SK-N-SH (cell line): ENCODE results near the gene TSPAN13. TPM values are rescaled to one million over a fixed set of nuclear protein-coding genes. Genes with fewer than 3 reads are reported as not detected.

Experiments
- CTCF ChIA-PET: fragments of 300-600, 350-600 bp; formaldehyde crosslinking; extraction: SDS; loops from one replicate; lab custom pipeline; 2021; lab: Yijun Ruan, JAX
- POLR2A ChIA-PET: fragments of 350-600 bp; sonication (Branson Sonifier 250); formaldehyde crosslinking; extraction: SDS; loops from one replicate; lab custom pipeline; 2020; ENCODE audit warnings: antibody characterized with exemption, inconsistent platforms; lab: Yijun Ruan, JAX
- DNase-seq: peaks from one replicate; pipeline ENCODE4 v3.0.0; 2012
- H2AFZ ChIP-seq: fragments of 200-600 bp; sonication (generic); 2 replicates; pipeline ENCODE4 v1.8.1; 2016; ENCODE audit warnings: antibody characterized with exemption, mild to moderate bottlenecking, low read depth
- H3F3A ChIP-seq: fragments of 200-600 bp; sonication (generic); replicated peaks from 2 replicates; pipeline ENCODE3; 2016; ENCODE audit warnings: antibody characterized with exemption, mild to moderate bottlenecking; ENCODE audit not compliant: insufficient read depth
- H3K27ac ChIP-seq, 2 experiments: fragments of 200-500 bp in 1 of 2; fragments of 200-600 bp in 1 of 2; sonication (Bioruptor generic) in 1 of 2; sonication (generic), shearing (Covaris generic) in 1 of 2; 2 replicates each; pipeline versions ENCODE4 v1.5.1 to v1.6.1; 2014 to 2016; ENCODE audit warnings: low read depth in 2 of 2, inconsistent platforms in 1 of 2, low read length in 1 of 2, mild to moderate bottlenecking in 1 of 2, mixed read lengths in 1 of 2
- H3K27me3 ChIP-seq: fragments of 200-600 bp; sonication (generic), shearing (Covaris generic); 2 replicates; pipeline ENCODE4 v1.6.1; 2016; ENCODE audit warnings: mixed run types; ENCODE audit not compliant: insufficient read depth
- H3K36me3 ChIP-seq, 2 experiments: fragments of 200-500 bp in 1 of 2; fragments of 200-600 bp in 1 of 2; sonication (Bioruptor generic) in 1 of 2; sonication (generic) in 1 of 2; replicated peaks in 1 of 2; 2 replicates each; pipeline versions ENCODE3 to v1.5.1; 2014 to 2016; ENCODE audit warnings: low read length in 1 of 2, mild to moderate bottlenecking in 1 of 2; ENCODE audit not compliant: insufficient read depth in 2 of 2, control insufficient read depth in 1 of 2
- H3K4me1 ChIP-seq, 2 experiments: fragments of 200-500 bp in 1 of 2; fragments of 200-600 bp in 1 of 2; sonication (Bioruptor generic) in 1 of 2; sonication (generic), shearing (Covaris generic) in 1 of 2; 2 replicates each; pipeline versions ENCODE4 v1.5.1 to v1.6.1; 2014 to 2016; ENCODE audit warnings: low read depth in 1 of 2, low read length in 1 of 2, mixed run types in 1 of 2; ENCODE audit not compliant: insufficient read depth in 2 of 2, control insufficient read depth in 1 of 2
- H3K4me2 ChIP-seq: fragments of 200-600 bp; sonication (generic), shearing (Covaris generic); 2 replicates; pipeline ENCODE4 v1.6.1; 2017; ENCODE audit warnings: mixed run types
- H3K4me3 ChIP-seq, 2 experiments: fragments of 200-500 bp in 1 of 2; fragments of 200-600 bp in 1 of 2; sonication (Bioruptor generic) in 1 of 2; sonication (generic), shearing (Covaris generic) in 1 of 2; 2 replicates each; pipeline versions ENCODE4 v1.5.1 to v1.8.1; 2014 to 2016; ENCODE audit warnings: low read depth in 2 of 2, inconsistent platforms in 1 of 2, low read length in 1 of 2, mild to moderate bottlenecking in 1 of 2, mixed read lengths in 1 of 2, moderate library complexity in 1 of 2
- H3K79me2 ChIP-seq: fragments of 200-600 bp; sonication (generic); 2 replicates; pipeline ENCODE4 v1.8.1; 2017; ENCODE audit warnings: mild to moderate bottlenecking; ENCODE audit not compliant: insufficient read depth
- H3K9ac ChIP-seq: fragments of 200-600 bp; sonication (generic); 2 replicates; pipeline ENCODE4 v1.6.1; 2017; ENCODE audit warnings: mixed run types
- H3K9me2 ChIP-seq: fragments of 200-600 bp; sonication (generic); 2 replicates; pipeline ENCODE4 v1.6.1; 2017; ENCODE audit warnings: mixed run types
- H3K9me3 ChIP-seq: fragments of 200-600 bp; sonication (generic); 2 replicates; pipeline ENCODE4 v1.6.1; 2017; ENCODE audit warnings: mixed run types, mild to moderate bottlenecking, moderate library complexity
- H4K20me1 ChIP-seq: fragments of 200-600 bp; sonication (generic); 2 replicates; pipeline ENCODE4 v1.6.1; 2017; ENCODE audit warnings: mild to moderate bottlenecking, mixed run types; ENCODE audit not compliant: insufficient read depth
- CTCF ChIP-seq: fragments of 200-600 bp; sonication (generic); IDR thresholded peaks from 2 replicates; pipeline ENCODE4 v1.6.1; 2017; ENCODE audit warnings: antibody characterized with exemption, mild to moderate bottlenecking, moderate library complexity
- ELF1 ChIP-seq: IDR thresholded peaks from 2 replicates; pipeline ENCODE4 v1.4.0; 2012
- EZH2phosphoT487 ChIP-seq: fragments of 200-600 bp; sonication (generic); IDR thresholded peaks from 2 replicates; pipeline ENCODE4 v1.6.1; 2017; ENCODE audit warnings: low read depth, mixed run types, mild to moderate bottlenecking, antibody characterized with exemption, moderate library complexity, borderline replicate concordance
- FOSL2 ChIP-seq: IDR thresholded peaks from 2 replicates; pipeline ENCODE4 v1.4.0; 2012; ENCODE audit warnings: low read depth, mild to moderate bottlenecking, moderate library complexity, borderline replicate concordance
- FOXJ3 ChIP-seq: sonication (generic); formaldehyde crosslinking; IDR thresholded peaks from 2 replicates; pipeline ENCODE4 v1.5.1; 2020; ENCODE audit warnings: mild to moderate bottlenecking, missing genetic modification reagents
- FOXM1 ChIP-seq: IDR thresholded peaks from 2 replicates; pipeline ENCODE4 v1.4.0; 2012; ENCODE audit warnings: low read depth, mild to moderate bottlenecking
- IRF3 ChIP-seq: fragments of 150-350 bp; IDR thresholded peaks from 2 replicates; pipeline ENCODE4 v1.6.1; 2016; ENCODE audit warnings: mild to moderate bottlenecking, low read depth, low read length
- JUND ChIP-seq: IDR thresholded peaks from 2 replicates; pipeline ENCODE4 v1.4.0; 2012
- MAX ChIP-seq: IDR thresholded peaks from 2 replicates; pipeline ENCODE4 v1.4.0; 2012; ENCODE audit warnings: low read depth
- MEF2A ChIP-seq: IDR thresholded peaks from 2 replicates; pipeline ENCODE4 v1.4.0; 2012; ENCODE audit warnings: low read depth, borderline replicate concordance
- POLR2AphosphoS5 ChIP-seq: IDR thresholded peaks from 2 replicates; pipeline ENCODE4 v1.6.1; 2012; ENCODE audit warnings: low read depth, low read length
- RCOR1 ChIP-seq: fragments of 150-350 bp; IDR thresholded peaks from 2 replicates; pipeline ENCODE4 v1.6.1; 2017; ENCODE audit warnings: antibody characterized with exemption, low read length
- SMC3 ChIP-seq: IDR thresholded peaks from 2 replicates; pipeline ENCODE4 v1.6.1; 2012; ENCODE audit warnings: low read depth, low read length, improper control_type of control experiment
- TAF1 ChIP-seq: IDR thresholded peaks from 2 replicates; pipeline ENCODE4 v1.6.1; 2012; ENCODE audit warnings: low read depth, mild to moderate bottlenecking, low read length, moderate library complexity, borderline replicate concordance
- TEAD4 ChIP-seq: IDR thresholded peaks from 2 replicates; pipeline ENCODE4 v1.4.0; 2012; ENCODE audit warnings: mild to moderate bottlenecking, borderline replicate concordance; ENCODE audit not compliant: insufficient read depth
- USF1 ChIP-seq: IDR thresholded peaks from 2 replicates; pipeline ENCODE4 v1.4.0; 2012; ENCODE audit warnings: low read depth, borderline replicate concordance
- ZBTB33 ChIP-seq: IDR thresholded peaks from 2 replicates; pipeline ENCODE4 v1.4.0; 2012; ENCODE audit warnings: low read depth, borderline replicate concordance
- WGBS: methylation state at CpG from one replicate; pipeline ENCODE4 v1.1.6; 2017; ENCODE audit warnings: low lambda C conversion rate; 5-methylcytosine and 5-hydroxymethylcytosine counted together
- polyA plus RNA-seq, 3 experiments: library from polyadenylated mRNA; depleted of rRNA; stranded (reverse); fragments of >200 nt; gene quantifications; 2 replicates each; pipeline ENCODE4 v1.2.3, GENCODE V29; 2012

The TSPAN13 gene
- polyA plus RNA-seq, 1 of the 3 experiments (the other 2 are of a cell fraction) = 0.26 TPM

GRCh38 chr7:16773326-16773725 is 19.8 kb downstream of the TSPAN13 start:
- Histone ChIP-seq H3K27ac (no peak overlapping the region), H3F3A (no peaks in the 10 kb centered on the region)
- POLR2A ChIA-PET = no interaction called here
- no peak for TF ChIP-seq EZH2phosphoT487
- TF ChIP-seq SMC3 = no peak
- no peak for TF ChIP-seq JUND
- TF ChIP-seq ZBTB33 = no peak
- TF ChIP-seq POLR2AphosphoS5 = no peak
- TF ChIP-seq TEAD4 = no peak
- no peak for TF ChIP-seq RCOR1
- no peak for TF ChIP-seq FOXJ3 (CRISPR knock-in tag)
- no peak for TF ChIP-seq USF1
- no peak for TF ChIP-seq TAF1
- TF ChIP-seq MAX = no peak
- TF ChIP-seq ELF1 = no peak
- no peak for TF ChIP-seq MEF2A
- no peak for TF ChIP-seq CTCF
- TF ChIP-seq IRF3 = no peak
- no peak for TF ChIP-seq FOXM1
- no peak for TF ChIP-seq FOSL2
- TF ChIP-seq, all 33 proteins: peak for 0
- no peaks in the 10 kb centered on the region for H3K79me2 ChIP-seq
- DNase-seq = no peak
- H3K4me2 ChIP-seq = no peak overlapping the region
- H3K9me3 ChIP-seq = no peaks in the 10 kb centered on the region
- H3K4me3 ChIP-seq = no peak overlapping the region
- 45% methylated on average over 2 of the region's 2 CpGs for WGBS
- H4K20me1 ChIP-seq = no peaks in the 10 kb centered on the region
- no peaks in the 10 kb centered on the region for H3K4me1 ChIP-seq
- H3K36me3 ChIP-seq = no peaks in the 10 kb centered on the region
- H3K9ac ChIP-seq = no peak overlapping the region
- H3K9me2 ChIP-seq = no peaks in the 10 kb centered on the region
- CTCF ChIA-PET = no interaction called here
- no peaks in the 10 kb centered on the region for H3K27me3 ChIP-seq
- H2AFZ ChIP-seq = no peak overlapping the region
